Loucy (cell line): Measurements from ENCODE around the gene ZRANB2.

Source experiments
- EZH2phosphoT487 ChIP-seq: fragments of 200-600 bp; IDR thresholded peaks from 2 replicates; pipeline ENCODE4 v1.6.1; 2018; ENCODE audit warnings: antibody characterized with exemption, mild to moderate bottlenecking, moderate library complexity, borderline replicate concordance
- TF ChIP-seq, protein P1 (sequence below): fragments of 200-600 bp; sonication (generic); conservative IDR thresholded peaks from 2 replicates; pipeline ENCODE4 v1.5.1; 2014; ENCODE audit warnings: mild to moderate bottlenecking, antibody characterized with exemption, low read length

DNA sequence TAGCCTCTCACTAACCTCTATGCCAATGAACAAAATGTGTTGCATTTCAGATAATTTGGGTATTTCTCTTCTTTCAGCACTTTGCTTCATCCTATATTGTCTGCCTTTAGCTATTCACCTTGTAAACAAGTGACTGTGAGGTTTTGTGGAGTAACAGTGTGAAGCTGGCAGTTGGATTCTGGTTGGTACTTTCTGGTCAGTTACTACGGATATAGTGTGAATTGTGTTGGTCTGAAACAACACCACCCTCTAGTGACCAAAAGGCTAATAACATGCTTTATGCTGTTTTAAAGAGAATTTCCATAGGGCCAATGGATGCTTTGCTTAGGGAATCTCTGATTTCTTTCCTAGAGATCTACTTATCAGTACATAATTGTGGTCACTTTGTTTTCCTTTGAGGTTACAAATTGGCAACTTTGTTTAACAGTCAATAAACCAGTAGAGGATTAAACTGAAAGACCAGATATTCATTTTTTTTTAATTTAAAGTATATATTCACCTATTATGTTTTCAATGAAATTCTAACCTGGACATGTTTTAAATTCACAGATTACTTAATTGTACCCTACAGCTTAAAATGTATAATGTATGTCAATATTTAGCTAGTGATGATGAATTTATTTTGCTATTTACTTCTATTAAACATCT is 30.8 kb downstream of the ZRANB2 start:
- TF ChIP-seq, protein P1, sequence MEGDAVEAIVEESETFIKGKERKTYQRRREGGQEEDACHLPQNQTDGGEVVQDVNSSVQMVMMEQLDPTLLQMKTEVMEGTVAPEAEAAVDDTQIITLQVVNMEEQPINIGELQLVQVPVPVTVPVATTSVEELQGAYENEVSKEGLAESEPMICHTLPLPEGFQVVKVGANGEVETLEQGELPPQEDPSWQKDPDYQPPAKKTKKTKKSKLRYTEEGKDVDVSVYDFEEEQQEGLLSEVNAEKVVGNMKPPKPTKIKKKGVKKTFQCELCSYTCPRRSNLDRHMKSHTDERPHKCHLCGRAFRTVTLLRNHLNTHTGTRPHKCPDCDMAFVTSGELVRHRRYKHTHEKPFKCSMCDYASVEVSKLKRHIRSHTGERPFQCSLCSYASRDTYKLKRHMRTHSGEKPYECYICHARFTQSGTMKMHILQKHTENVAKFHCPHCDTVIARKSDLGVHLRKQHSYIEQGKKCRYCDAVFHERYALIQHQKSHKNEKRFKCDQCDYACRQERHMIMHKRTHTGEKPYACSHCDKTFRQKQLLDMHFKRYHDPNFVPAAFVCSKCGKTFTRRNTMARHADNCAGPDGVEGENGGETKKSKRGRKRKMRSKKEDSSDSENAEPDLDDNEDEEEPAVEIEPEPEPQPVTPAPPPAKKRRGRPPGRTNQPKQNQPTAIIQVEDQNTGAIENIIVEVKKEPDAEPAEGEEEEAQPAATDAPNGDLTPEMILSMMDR: peak; percentile 88
- TF ChIP-seq EZH2phosphoT487: no peak
